ENCODE data around the gene EXOSC1. TPM values are rescaled to one million over a fixed set of nuclear protein-coding genes. Genes with fewer than 3 reads are reported as not detected.
A peak's percentile ranks its signal among the peaks of the same experiment; 100 is the strongest.

EXOSC1 gene
- total and polyA plus RNA-seq, 2 of the 13 experiments (the other 11 are each of a cell fraction or from before 2014, with no cell fraction given) = 36.3 to 39.9 TPM

DNA sequence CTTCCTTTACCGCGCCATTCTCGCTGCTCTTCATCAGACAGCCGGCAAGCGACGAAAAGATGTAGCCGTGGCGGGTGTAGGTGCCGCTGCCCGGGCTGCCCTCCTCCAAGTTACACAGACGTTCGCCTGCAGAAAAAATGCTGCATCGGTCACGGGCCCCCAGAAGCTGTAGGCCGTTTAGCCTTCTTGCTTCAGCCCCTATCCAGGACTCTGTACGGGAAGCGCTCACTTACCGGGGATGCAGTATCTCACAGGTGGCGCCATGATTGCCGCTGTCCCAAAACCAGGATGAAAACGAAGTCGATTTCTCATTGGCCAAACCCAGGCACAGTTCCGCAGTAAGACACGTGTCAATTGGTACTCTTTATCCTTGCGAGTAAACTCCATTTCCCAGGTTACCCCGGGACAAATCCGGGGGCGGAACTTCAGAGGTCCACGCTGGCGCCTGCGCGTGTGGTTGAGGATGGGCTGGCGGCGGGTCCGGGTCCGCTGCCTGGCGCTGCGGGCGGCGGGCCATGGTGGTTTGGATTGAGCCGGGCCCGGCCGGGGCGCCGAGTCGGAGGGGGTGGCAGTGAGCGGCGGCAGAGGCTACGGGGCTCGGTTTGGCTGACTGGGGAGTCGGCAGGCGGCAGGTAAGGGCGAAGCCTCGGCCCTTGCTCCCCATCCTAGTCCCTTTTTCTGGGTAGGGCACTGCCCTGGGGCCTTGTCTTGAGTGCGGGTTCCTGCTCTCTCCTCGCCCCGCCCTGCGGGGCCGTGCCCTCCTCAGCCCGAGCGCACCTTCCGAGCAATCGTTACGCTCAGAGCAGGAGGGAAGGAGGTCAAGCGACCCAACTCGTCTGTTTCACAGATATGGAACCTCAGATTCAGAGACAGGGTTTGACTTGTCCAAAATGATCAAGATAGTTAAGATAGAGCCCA lies at the start of gene EXOSC1, which contains the start of gene ZDHHC16 (continued):
- no peak for TF ChIP-seq POLR2AphosphoS2 (IDR thresholded peaks at IDR 0.05; ENCODE audit: low read depth, low read length)
- TF ChIP-seq DPF2 (CRISPR knock-in tag; IDR thresholded peaks at IDR 0.05; ENCODE audit: borderline replicate concordance, low read depth) = no peak
- TF ChIP-seq, protein P1, sequence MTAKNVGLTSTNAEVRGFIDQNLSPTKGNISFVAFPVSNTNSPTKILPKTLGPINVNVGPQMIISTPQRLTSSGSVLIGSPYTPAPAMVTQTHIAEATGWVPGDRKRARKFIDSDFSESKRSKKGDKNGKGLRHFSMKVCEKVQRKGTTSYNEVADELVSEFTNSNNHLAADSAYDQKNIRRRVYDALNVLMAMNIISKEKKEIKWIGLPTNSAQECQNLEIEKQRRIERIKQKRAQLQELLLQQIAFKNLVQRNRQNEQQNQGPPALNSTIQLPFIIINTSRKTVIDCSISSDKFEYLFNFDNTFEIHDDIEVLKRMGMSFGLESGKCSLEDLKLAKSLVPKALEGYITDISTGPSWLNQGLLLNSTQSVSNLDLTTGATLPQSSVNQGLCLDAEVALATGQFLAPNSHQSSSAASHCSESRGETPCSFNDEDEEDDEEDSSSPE (CRISPR knock-in tag; IDR thresholded peaks at IDR 0.05) = peak; percentile 77
- TF ChIP-seq ZNF616 (CRISPR knock-in tag; IDR thresholded peaks at IDR 0.05; ENCODE audit: low read depth) = no peak
- TF ChIP-seq, protein P2, sequence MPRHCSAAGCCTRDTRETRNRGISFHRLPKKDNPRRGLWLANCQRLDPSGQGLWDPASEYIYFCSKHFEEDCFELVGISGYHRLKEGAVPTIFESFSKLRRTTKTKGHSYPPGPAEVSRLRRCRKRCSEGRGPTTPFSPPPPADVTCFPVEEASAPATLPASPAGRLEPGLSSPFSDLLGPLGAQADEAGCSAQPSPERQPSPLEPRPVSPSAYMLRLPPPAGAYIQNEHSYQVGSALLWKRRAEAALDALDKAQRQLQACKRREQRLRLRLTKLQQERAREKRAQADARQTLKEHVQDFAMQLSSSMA (CRISPR knock-in tag; IDR thresholded peaks at IDR 0.05) = 0 out of 2 replicates have a peak, but pooled peaks have one; percentile 53
- no peak for TF ChIP-seq BRD4 (CRISPR knock-in tag; IDR thresholded peaks at IDR 0.05)
- TF ChIP-seq PPARG (CRISPR knock-in tag; conservative IDR thresholded peaks at IDR 0.05) = 0 out of 2 replicates have a peak, but pooled peaks have one; percentile 35
- TF ChIP-seq ZBTB7B (CRISPR knock-in tag; IDR thresholded peaks at IDR 0.05) = 0 out of 2 replicates have a peak, but pooled peaks have one; percentile 32
- TF ChIP-seq GABPA (IDR thresholded peaks at IDR 0.05; ENCODE audit: low read depth, low read length) = peak; percentile 29; the same call in 1 of the 2 replicates
- TF ChIP-seq GABPA (CRISPR knock-in tag; IDR thresholded peaks at IDR 0.05; ENCODE audit: low read depth) = peak; percentile 86
- TF ChIP-seq ARNT2 (CRISPR knock-in tag; IDR thresholded peaks at IDR 0.05; ENCODE audit: low read depth) = peak; percentile 22
- TF ChIP-seq PRMT3 (CRISPR knock-in tag; IDR thresholded peaks at IDR 0.05; ENCODE audit: borderline replicate concordance, low read depth) = no peak
- peak; percentile 83 for TF ChIP-seq POLR2AphosphoS5 (IDR thresholded peaks at IDR 0.05; ENCODE audit: low read depth, low read length)
- TF ChIP-seq, protein P3, sequence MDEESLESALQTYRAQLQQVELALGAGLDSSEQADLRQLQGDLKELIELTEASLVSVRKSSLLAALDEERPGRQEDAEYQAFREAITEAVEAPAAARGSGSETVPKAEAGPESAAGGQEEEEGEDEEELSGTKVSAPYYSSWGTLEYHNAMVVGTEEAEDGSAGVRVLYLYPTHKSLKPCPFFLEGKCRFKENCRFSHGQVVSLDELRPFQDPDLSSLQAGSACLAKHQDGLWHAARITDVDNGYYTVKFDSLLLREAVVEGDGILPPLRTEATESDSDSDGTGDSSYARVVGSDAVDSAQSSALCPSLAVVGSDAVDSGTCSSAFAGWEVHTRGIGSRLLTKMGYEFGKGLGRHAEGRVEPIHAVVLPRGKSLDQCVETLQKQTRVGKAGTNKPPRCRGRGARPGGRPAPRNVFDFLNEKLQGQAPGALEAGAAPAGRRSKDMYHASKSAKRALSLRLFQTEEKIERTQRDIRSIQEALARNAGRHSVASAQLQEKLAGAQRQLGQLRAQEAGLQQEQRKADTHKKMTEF (CRISPR knock-in tag; IDR thresholded peaks at IDR 0.05) = peak; percentile 70; the same call in 1 of the 2 replicates
- peak; percentile 43; the same call in 1 of the 2 replicates for TF ChIP-seq FOSL2 (CRISPR knock-in tag; IDR thresholded peaks at IDR 0.05)
- TF ChIP-seq ZNF891 (CRISPR knock-in tag; IDR thresholded peaks at IDR 0.05) = no peak; the same call in 1 of the 2 replicates
- TF ChIP-seq ZNF644 (CRISPR knock-in tag; IDR thresholded peaks at IDR 0.05; ENCODE audit: low read depth) = no peak
- TF ChIP-seq RFX3 (CRISPR knock-in tag; IDR thresholded peaks at IDR 0.05) = no peak
- no peak for TF ChIP-seq FOXA1 (IDR thresholded peaks at IDR 0.05)
- no peak for TF ChIP-seq FOXA1 (CRISPR knock-in tag; IDR thresholded peaks at IDR 0.05)
- no peak; the same call in 1 of the 2 replicates for TF ChIP-seq HES4 (CRISPR knock-in tag; IDR thresholded peaks at IDR 0.05; ENCODE audit: borderline replicate concordance)
- 0 out of 2 replicates have a peak, but pooled peaks have one; percentile 55 for TF ChIP-seq ARID2 (CRISPR knock-in tag; IDR thresholded peaks at IDR 0.05; ENCODE audit: borderline replicate concordance)
- TF ChIP-seq, protein P4, sequence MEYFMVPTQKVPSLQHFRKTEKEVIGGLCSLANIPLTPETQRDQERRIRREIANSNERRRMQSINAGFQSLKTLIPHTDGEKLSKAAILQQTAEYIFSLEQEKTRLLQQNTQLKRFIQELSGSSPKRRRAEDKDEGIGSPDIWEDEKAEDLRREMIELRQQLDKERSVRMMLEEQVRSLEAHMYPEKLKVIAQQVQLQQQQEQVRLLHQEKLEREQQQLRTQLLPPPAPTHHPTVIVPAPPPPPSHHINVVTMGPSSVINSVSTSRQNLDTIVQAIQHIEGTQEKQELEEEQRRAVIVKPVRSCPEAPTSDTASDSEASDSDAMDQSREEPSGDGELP (IDR thresholded peaks at IDR 0.05; ENCODE audit: borderline replicate concordance, low read depth) = peak; percentile 45; the same call in 1 of the 2 replicates
- no peak for TF ChIP-seq TP53 (CRISPR knock-in tag; conservative IDR thresholded peaks at IDR 0.05)
- no peak for TF ChIP-seq PHB2 (IDR thresholded peaks at IDR 0.05; ENCODE audit: partially characterized antibody)
- TF ChIP-seq HDAC1 (CRISPR knock-in tag; IDR thresholded peaks at IDR 0.05) = peak; percentile 79

Data from HepG2 (cell line).